MM.1S (cell line): ENCODE data around the gene PDE4B.
"Not testable (repeated sequence)": the region's sequence is repeated elsewhere in the genome, so short reads cannot be mapped to it uniquely, and the experiment has no call there.

Experiments used
- DNase-seq: peaks from one replicate; pipeline ENCODE4 v3.0.0-alpha.2; 2015
- H2AFZ ChIP-seq: fragments of 300-600 bp; sonication (generic); 2 replicates; pipeline ENCODE4 v1.6.0; 2016; ENCODE audit warnings: antibody characterized with exemption, low read length
- H3F3A ChIP-seq: fragments of 300-600 bp; sonication (generic); 2 replicates; pipeline ENCODE4 v1.6.1; 2016; ENCODE audit warnings: mild to moderate bottlenecking, antibody characterized with exemption, low read length, moderate library complexity, mixed read lengths; ENCODE audit not compliant: insufficient read depth
- H3K27ac ChIP-seq: fragments of 300-600 bp; sonication (generic); 2 replicates; pipeline ENCODE4 v1.5.1; 2016; ENCODE audit warnings: mild to moderate bottlenecking, low read length
- H3K27me3 ChIP-seq: fragments of 300-600 bp; sonication (generic); replicated peaks from 2 replicates; pipeline ENCODE4 v1.6.0; 2016; ENCODE audit warnings: low read length; ENCODE audit not compliant: insufficient read depth
- H3K36me3 ChIP-seq: fragments of 300-600 bp; sonication (generic); replicated peaks from 2 replicates; pipeline ENCODE4 v1.6.1; 2016; ENCODE audit warnings: mild to moderate bottlenecking, low read length, mixed read lengths; ENCODE audit not compliant: insufficient read depth
- H3K4me1 ChIP-seq: fragments of 300-600 bp; sonication (generic); 2 replicates; pipeline ENCODE4 v1.6.1; 2016; ENCODE audit warnings: low read length, mixed read lengths
- H3K4me2 ChIP-seq: fragments of 300-600 bp; sonication (generic); 2 replicates; pipeline ENCODE4 v1.6.0; 2016; ENCODE audit warnings: low read depth, low read length
- H3K4me3 ChIP-seq: fragments of 300-600 bp; sonication (generic); 2 replicates; pipeline ENCODE4 v1.5.1; 2016; ENCODE audit warnings: low read length, mixed read lengths
- H3K79me2 ChIP-seq: fragments of 300-600 bp; sonication (generic); 2 replicates; pipeline ENCODE4 v1.6.1; 2016; ENCODE audit warnings: mixed run types, low read length, mixed read lengths
- H3K9ac ChIP-seq: fragments of 300-600 bp; sonication (generic); 2 replicates; pipeline ENCODE4 v1.6.1; 2016; ENCODE audit warnings: low read length, mixed read lengths
- H3K9me2 ChIP-seq: fragments of 300-600 bp; sonication (generic); replicated peaks from 2 replicates; pipeline ENCODE4 v1.6.1; 2016; ENCODE audit warnings: mild to moderate bottlenecking, low read length, mixed read lengths; ENCODE audit not compliant: insufficient read depth
- H3K9me3 ChIP-seq: fragments of 300-600 bp; sonication (generic); replicated peaks from 2 replicates; pipeline ENCODE4 v1.6.1; 2016; ENCODE audit warnings: mild to moderate bottlenecking, low read length, mixed read lengths; ENCODE audit not compliant: insufficient read depth
- H4K20me1 ChIP-seq: fragments of 300-600 bp; sonication (generic); 2 replicates; pipeline ENCODE4 v1.6.1; 2016; ENCODE audit warnings: mild to moderate bottlenecking, low read length, moderate library complexity, mixed read lengths; ENCODE audit not compliant: insufficient read depth
- EZH2 ChIP-seq: fragments of 300-600 bp; sonication (generic); optimal IDR thresholded peaks from 2 replicates; pipeline ENCODE3; 2017; ENCODE audit warnings: low read depth, mild to moderate bottlenecking, antibody characterized with exemption, low read length, mixed read lengths
- EZH2phosphoT487 ChIP-seq: fragments of 300-600 bp; sonication (generic); IDR thresholded peaks from 2 replicates; pipeline ENCODE4 v1.6.1; 2018; ENCODE audit warnings: antibody characterized with exemption, low read length
- TF ChIP-seq, protein P1 (sequence below): fragments of 300-600 bp; sonication (generic); IDR thresholded peaks from 2 replicates; pipeline ENCODE4 v1.5.1; 2016; ENCODE audit warnings: antibody characterized with exemption, low read length, mixed read lengths

PDE4B gene

DNA sequence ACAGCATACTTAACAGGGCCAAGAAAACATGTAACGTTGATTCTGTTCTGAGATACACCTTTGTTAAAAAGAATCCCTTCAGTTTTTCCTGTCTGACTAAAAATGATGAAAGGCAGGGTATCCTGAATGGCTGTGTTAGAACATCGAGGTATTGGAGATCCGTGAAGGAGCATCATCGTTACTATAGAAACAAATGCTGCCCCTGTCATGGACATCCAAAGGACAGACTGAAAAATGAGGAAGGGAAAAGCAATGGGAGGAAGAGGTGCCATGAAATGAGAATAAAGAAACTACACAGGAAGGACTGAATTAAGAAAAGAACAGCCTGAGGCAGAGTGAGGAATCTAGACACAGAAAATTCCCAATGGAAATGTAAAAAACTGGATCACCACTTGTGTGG lies 257.9 kb downstream of the PDE4B start:
- no peaks in the 10 kb centered on the region for H3K4me1 ChIP-seq
- no peak overlapping the region for H3K4me3 ChIP-seq
- no peaks in the 10 kb centered on the region for H3K9me3 ChIP-seq
- H3K36me3 ChIP-seq: no peaks in the 10 kb centered on the region
- H3K79me2 ChIP-seq: no peaks in the 10 kb centered on the region
- H3K27ac ChIP-seq: no peak overlapping the region
- TF ChIP-seq EZH2phosphoT487 (no peak), EZH2 (no peak)
- TF ChIP-seq, protein P1, sequence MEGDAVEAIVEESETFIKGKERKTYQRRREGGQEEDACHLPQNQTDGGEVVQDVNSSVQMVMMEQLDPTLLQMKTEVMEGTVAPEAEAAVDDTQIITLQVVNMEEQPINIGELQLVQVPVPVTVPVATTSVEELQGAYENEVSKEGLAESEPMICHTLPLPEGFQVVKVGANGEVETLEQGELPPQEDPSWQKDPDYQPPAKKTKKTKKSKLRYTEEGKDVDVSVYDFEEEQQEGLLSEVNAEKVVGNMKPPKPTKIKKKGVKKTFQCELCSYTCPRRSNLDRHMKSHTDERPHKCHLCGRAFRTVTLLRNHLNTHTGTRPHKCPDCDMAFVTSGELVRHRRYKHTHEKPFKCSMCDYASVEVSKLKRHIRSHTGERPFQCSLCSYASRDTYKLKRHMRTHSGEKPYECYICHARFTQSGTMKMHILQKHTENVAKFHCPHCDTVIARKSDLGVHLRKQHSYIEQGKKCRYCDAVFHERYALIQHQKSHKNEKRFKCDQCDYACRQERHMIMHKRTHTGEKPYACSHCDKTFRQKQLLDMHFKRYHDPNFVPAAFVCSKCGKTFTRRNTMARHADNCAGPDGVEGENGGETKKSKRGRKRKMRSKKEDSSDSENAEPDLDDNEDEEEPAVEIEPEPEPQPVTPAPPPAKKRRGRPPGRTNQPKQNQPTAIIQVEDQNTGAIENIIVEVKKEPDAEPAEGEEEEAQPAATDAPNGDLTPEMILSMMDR: no peak
- H3K4me2 ChIP-seq: no peak overlapping the region
- no peaks in the 10 kb centered on the region for H4K20me1 ChIP-seq
- H3K9ac ChIP-seq: no peak overlapping the region
- H3K9me2 ChIP-seq: no peaks in the 10 kb centered on the region
- H3K27me3 ChIP-seq: no peaks in the 10 kb centered on the region
- H2AFZ ChIP-seq: no peak overlapping the region
- no peak for DNase-seq
- no peaks in the 10 kb centered on the region for H3F3A ChIP-seq

GRCh38 chr1:66055092-66055491 lies 262.4 kb downstream of the PDE4B start:
- Histone ChIP-seq H3K4me2 (no peak overlapping the region), H3K9me3 (no peaks in the 10 kb centered on the region), H3K9me2 (no peaks in the 10 kb centered on the region), H3K79me2 (no peaks in the 10 kb centered on the region), H3K9ac (no peak overlapping the region), H3K36me3 (no peaks in the 10 kb centered on the region), H3K4me1 (no peaks in the 10 kb centered on the region), H3K27ac (no peak overlapping the region), H3K27me3 (no peaks in the 10 kb centered on the region), H2AFZ (no peak overlapping the region), H3F3A (no peaks in the 10 kb centered on the region), H3K4me3 (no peak overlapping the region), H4K20me1 (no peaks in the 10 kb centered on the region)
- DNase-seq: no peak
- no peak for TF ChIP-seq EZH2phosphoT487
- no peak for TF ChIP-seq EZH2
- TF ChIP-seq, protein P1: no peak

DNA sequence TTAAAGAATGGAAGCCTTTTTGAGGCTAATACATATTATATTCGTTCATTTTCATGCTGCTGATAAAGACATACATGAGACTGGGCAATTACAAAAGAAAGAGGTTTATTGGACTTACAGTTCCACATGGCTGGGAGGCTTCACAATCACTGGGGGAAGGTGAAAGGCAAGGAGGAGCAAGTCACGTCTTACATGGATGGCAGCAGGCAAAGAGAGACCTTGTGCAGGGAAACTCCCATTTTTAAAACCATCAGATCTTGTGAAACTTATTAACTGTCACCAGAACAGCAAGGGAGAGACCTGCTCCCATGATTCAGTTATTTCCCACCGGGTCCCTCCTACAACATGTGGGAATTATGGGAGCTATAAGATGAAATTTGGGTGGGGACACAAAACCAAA lies 264.8 kb downstream of the PDE4B start:
- not testable (repeated sequence) for H2AFZ ChIP-seq, H3K36me3 ChIP-seq, H3K9me3 ChIP-seq, H3F3A ChIP-seq, H3K79me2 ChIP-seq, H3K4me3 ChIP-seq, H4K20me1 ChIP-seq, H3K9ac ChIP-seq, H3K4me2 ChIP-seq, H3K9me2 ChIP-seq, DNase-seq, H3K27me3 ChIP-seq, H3K27ac ChIP-seq, H3K4me1 ChIP-seq

GRCh38 chr1:66058558-66058957 lies 265.9 kb downstream of the PDE4B start:
- Histone ChIP-seq H2AFZ (no peak overlapping the region), H3K36me3 (no peaks in the 10 kb centered on the region), H3K4me3 (no peak overlapping the region), H3K27me3 (no peaks in the 10 kb centered on the region), H3K79me2 (no peaks in the 10 kb centered on the region), H3K9me3 (no peaks in the 10 kb centered on the region), H3K4me1 (no peaks in the 10 kb centered on the region), H3K9ac (no peak overlapping the region), H3K4me2 (no peak overlapping the region), H4K20me1 (no peaks in the 10 kb centered on the region), H3F3A (no peaks in the 10 kb centered on the region), H3K9me2 (no peaks in the 10 kb centered on the region), H3K27ac (no peak overlapping the region)
- DNase-seq: no peak
- TF ChIP-seq EZH2 (no peak), EZH2phosphoT487 (no peak)
- TF ChIP-seq, protein P1: no peak

GRCh38 chr1:66067219-66067618 lies 274.5 kb downstream of the PDE4B start:
- not testable (repeated sequence) for DNase-seq, H2AFZ ChIP-seq

More at GRCh38 chr1:66067219-66067618, 274.5 kb downstream of the PDE4B start:
- not testable (repeated sequence) for H3K79me2 ChIP-seq, H3K4me3 ChIP-seq, H3F3A ChIP-seq, H3K9ac ChIP-seq, H4K20me1 ChIP-seq, H3K27me3 ChIP-seq, H3K4me2 ChIP-seq, H3K27ac ChIP-seq, H3K9me2 ChIP-seq, H3K36me3 ChIP-seq, H3K9me3 ChIP-seq, H3K4me1 ChIP-seq
